ENCODE results near the gene NMT1.

The NMT1 gene

DNA sequence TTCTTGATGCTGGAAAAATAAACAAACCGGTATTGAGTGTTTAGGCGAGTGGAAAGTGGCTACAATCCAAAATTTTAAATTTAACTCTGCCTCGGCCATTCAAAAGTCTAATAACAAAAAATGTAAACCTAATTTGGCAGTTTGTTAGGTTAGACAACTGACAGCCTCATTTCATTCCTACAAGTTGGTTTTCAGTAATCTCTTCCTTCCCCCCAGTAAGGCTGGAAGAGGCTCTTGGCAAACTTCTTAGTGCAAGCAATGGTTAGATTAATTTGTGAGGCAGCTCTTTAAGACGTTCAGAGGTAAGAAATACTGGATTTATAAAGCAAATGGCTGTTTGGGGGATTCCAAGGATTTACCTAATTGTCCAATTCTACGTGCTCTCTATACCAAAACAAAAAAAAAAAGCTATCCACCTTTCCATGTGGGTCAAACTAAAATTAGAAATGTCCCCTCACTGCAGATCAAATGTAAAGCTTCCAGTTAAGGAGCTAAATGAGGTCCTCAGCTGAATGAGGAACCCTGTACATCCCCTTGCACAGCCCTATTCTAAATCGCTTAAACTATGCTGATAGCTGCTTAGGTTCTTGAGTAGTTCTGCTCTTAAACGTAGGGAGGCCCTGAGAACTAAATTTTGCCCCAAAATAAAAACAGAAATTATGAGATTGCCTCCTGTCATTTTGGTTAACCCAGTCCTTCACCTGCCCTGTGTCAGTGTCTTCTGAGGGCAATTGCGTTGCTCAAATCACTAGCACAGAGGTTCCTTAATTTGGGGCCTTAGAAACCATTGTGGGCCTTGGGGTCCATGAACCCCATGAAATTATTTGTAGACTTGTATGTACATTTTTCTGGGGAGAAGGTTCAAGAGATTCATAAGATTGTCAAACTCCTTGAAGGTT, 90.0 kb downstream of the NMT1 start:
- DNase-seq, result no peak

GRCh38 chr17:45155029-45155428, 93.9 kb downstream of the NMT1 start:
- DNase-seq, result no peak

GRCh38 chr17:45155483-45155882, 94.4 kb downstream of the NMT1 start:
- no peak for DNase-seq

- DNase-seq, result no peak
These were observed 95.1 kb downstream of the NMT1 start for GRCh38 chr17:45156242-45156641.

Data from right kidney (tissue), 1 donor.